Body of pancreas (tissue), 4 donors: Measurements from ENCODE around the gene FIGLA.

Experiments
- CTCF ChIP-seq, 7 experiments: fragments of 450-650 bp in 4 of 7; fragments of 200-600 bp in 3 of 7; sonication (generic) in 3 of 7; IDR thresholded peaks; one replicate each; pipeline ENCODE4 v1.5.1; 2016 to 2019; ENCODE audit warnings: antibody characterized with exemption in 7 of 7
- POLR2A ChIP-seq, 3 donors: fragments of 450-650 bp; IDR thresholded peaks; one replicate each; pipeline ENCODE4 v1.6.1; 2016; ENCODE audit warnings: antibody characterized with exemption in 3 of 3, mild to moderate bottlenecking in 2 of 3

- TF ChIP-seq CTCF (IDR thresholded peaks at IDR 0.05) (no peak), POLR2A (IDR thresholded peaks at IDR 0.05) (no peak)
These were observed 7.1 kb upstream of the FIGLA start for GRCh38 chr2:70797506-70797905.
